NB4 (cell line): Measurements from ENCODE around the gene CCKAR.

ENCODE experiments used
- DNase-seq: peaks from one replicate; pipeline ENCODE4 v3.0.0; 2010; ENCODE audit warnings: low read depth
- H3K4me3 ChIP-seq: one replicate; pipeline ENCODE4 v1.5.1; 2011; ENCODE audit warnings: mild to moderate bottlenecking, low read depth, low read length, moderate library complexity
- CTCF ChIP-seq: IDR thresholded peaks from one replicate; pipeline ENCODE4 v1.5.1; 2012; ENCODE audit warnings: low read depth, low read length
- MYC ChIP-seq: IDR thresholded peaks from 2 replicates; pipeline ENCODE4 v1.6.1; 2011; ENCODE audit warnings: low read depth, low read length
- POLR2A ChIP-seq: IDR thresholded peaks from 2 replicates; pipeline ENCODE4 v1.6.1; 2011; ENCODE audit warnings: mild to moderate bottlenecking; ENCODE audit not compliant: insufficient read length; ENCODE audit errors: extremely low read depth
- TF ChIP-seq, protein P1 (sequence below): IDR thresholded peaks from 2 replicates; pipeline ENCODE4 v1.6.1; 2011; ENCODE audit warnings: low read depth, low read length

The CCKAR gene

GRCh38 chr4:26476545-26476944 is 13.7 kb downstream of the CCKAR start:
- H3K4me3 ChIP-seq: no peak overlapping the region
- TF ChIP-seq, protein P1, sequence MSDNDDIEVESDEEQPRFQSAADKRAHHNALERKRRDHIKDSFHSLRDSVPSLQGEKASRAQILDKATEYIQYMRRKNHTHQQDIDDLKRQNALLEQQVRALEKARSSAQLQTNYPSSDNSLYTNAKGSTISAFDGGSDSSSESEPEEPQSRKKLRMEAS: no peak
- TF ChIP-seq POLR2A (no peak), CTCF (no peak), MYC (no peak)
- no peak for DNase-seq

DNA sequence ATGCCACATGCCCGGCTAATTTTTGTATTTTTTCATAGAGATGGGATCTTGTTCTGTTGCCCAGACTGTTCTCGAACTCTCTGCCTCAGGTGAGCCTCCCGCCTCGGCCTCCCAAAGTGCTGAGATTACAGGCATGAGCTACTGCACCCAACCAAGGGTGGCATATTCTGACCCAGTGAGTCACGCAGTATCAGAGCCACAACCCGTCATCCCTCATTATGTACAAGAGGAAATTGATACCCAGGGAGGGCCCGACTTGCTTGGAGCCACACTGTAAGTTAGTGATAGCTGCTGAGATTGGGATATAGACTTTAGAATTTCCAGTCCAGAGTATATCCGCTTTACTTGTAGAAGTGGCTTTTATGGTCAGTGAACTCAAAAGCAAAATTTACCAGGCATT is 14.6 kb downstream of the CCKAR start:
- DNase-seq: no peak
- TF ChIP-seq CTCF (no peak), MYC (no peak), POLR2A (no peak)
- TF ChIP-seq, protein P1: no peak
- H3K4me3 ChIP-seq: no peak overlapping the region

DNA sequence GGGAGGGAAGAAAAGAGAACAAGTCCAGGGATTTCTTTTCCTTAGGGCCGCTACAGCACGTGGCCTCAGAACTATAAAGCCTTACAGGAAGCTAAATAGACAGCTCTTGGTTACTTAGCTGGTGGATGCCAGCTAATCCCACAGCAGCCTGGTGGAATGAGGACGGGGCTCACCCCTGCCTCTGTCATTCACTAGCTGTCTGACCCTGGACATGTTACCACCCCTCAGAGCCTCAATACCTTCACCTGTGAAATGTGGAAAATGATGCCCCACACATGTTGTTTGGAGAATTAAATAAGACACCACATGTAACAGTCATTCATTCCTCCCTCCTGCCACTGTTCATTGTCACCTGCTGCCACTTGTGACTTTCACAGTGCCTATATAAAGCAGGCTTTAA is 15.7 kb downstream of the CCKAR start:
- TF ChIP-seq MYC: no peak
- no peak for TF ChIP-seq POLR2A
- TF ChIP-seq, protein P1: no peak
- no peak for TF ChIP-seq CTCF

DNA sequence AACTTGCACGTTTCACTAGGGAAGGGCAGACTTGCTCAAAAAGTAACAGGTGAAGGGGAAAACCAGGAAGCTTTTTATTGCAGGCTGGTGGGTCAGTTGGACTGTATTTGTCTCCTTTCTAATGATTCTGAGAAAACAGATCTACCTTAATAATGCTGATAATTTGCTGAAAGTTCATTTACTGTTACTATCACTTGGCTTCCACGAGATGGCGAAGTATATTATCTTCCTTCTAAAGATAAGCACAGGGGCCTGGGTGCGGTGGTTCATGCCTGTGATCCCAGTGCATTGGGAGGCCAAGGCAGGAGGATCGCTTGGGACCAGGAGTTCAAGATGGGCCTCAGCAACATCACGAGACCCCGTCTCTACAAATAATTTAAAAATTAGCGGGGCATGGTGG is 16.4 kb downstream of the CCKAR start:
- H3K4me3 ChIP-seq: no peak overlapping the region
- TF ChIP-seq CTCF: no peak
- no peak for TF ChIP-seq POLR2A
- TF ChIP-seq MYC: no peak
- TF ChIP-seq, protein P1: no peak
- no peak for DNase-seq

More for the DNA sequence above, 15.7 kb downstream of the CCKAR start:
- DNase-seq: no peak
- H3K4me3 ChIP-seq: no peak overlapping the region

DNA sequence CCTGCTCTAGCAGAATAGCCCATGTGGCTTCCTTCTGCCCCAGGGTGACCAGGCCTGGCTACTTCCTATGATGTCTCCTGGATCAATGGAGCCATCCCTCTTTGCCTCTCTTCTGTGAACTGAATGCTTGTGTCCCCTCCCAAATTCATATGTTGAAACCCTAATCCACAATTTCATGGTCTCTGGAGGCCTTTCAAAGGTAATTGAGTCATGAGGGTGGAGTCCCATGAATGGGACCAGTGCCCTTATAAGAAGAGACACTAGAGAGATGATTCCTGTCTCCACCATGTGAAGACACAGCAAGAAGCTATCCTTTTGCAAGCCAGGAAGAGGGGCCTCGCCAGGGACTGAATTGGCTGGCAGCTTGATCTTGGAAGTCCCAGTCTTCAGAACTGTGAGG is 18.4 kb downstream of the CCKAR start:
- DNase-seq: no peak
- TF ChIP-seq MYC (no peak), CTCF (no peak), POLR2A (no peak)
- TF ChIP-seq, protein P1: no peak

GRCh38 chr4:26468977-26469376 is 21.3 kb downstream of the CCKAR start:
- no peak overlapping the region for H3K4me3 ChIP-seq
- DNase-seq: no peak
- no peak for TF ChIP-seq CTCF
- TF ChIP-seq POLR2A: no peak
- TF ChIP-seq, protein P1: no peak

More for the DNA sequence above, 18.4 kb downstream of the CCKAR start:
- no peak overlapping the region for H3K4me3 ChIP-seq
